Breast epithelium (tissue), 4 donors: ENCODE results near the gene CELF3. TPM values are rescaled to one million over a fixed set of nuclear protein-coding genes. Genes with fewer than 3 reads are reported as not detected.

ENCODE experiments used
- DNase-seq, 2 donors: peaks; one replicate each; pipeline ENCODE4 v3.0.0-alpha.2; 2019; ENCODE audit warnings: low spot score in 2 of 2
- H3K27ac ChIP-seq, 2 donors: fragments of 200-600 bp; sonication (generic) in 1 of 2; one replicate each; pipeline ENCODE4 v1.5.1; 2016 to 2019; ENCODE audit warnings: mild to moderate bottlenecking in 1 of 2
- H3K27me3 ChIP-seq, 2 donors: fragments of 200-600 bp; sonication (generic) in 1 of 2; one replicate each; pipeline versions ENCODE4 v1.5.1 to v1.6.0; 2017 to 2019; ENCODE audit warnings: control low read depth in 1 of 2, mild to moderate bottlenecking in 1 of 2
- H3K36me3 ChIP-seq: fragments of 200-600 bp; one replicate; pipeline ENCODE4 v1.5.1; 2019
- H3K4me1 ChIP-seq, 2 donors: fragments of 200-600 bp; sonication (generic); one replicate each; pipeline ENCODE4 v1.5.1; 2016 to 2019; ENCODE audit warnings: control low read depth in 1 of 2
- H3K4me3 ChIP-seq, 3 donors: fragments of 200-600 bp; sonication (generic); 1 replicate in 2 of 3; 2 replicates in 1 of 3; pipeline ENCODE4 v1.5.1; 2016 to 2019; ENCODE audit warnings: mild to moderate bottlenecking in 3 of 3, moderate library complexity in 2 of 3
- H3K9me3 ChIP-seq, 2 donors: fragments of 200-600 bp; sonication (generic) in 1 of 2; one replicate each; pipeline ENCODE4 v1.5.1; 2016 to 2019; ENCODE audit warnings: control low read depth in 1 of 2
- POLR2A ChIP-seq: fragments of 450-650 bp; IDR thresholded peaks from one replicate; pipeline ENCODE4 v1.6.1; 2016; ENCODE audit warnings: antibody characterized with exemption, mild to moderate bottlenecking, moderate library complexity
- POLR2AphosphoS5 ChIP-seq, 3 donors: sonication (generic); formaldehyde crosslinking; IDR thresholded peaks; one replicate each; pipeline ENCODE4 v1.6.1; 2017; ENCODE audit warnings: antibody characterized with exemption in 3 of 3
- intact Hi-C: fragments of 100-400 bp; cut with DNase I; formaldehyde crosslinking; loops from one replicate; pipeline ENCODE4 v1.15.1; 2023; ENCODE audit warnings: low total_unique reads
- total RNA-seq, 3 donors: library from RNA; depleted of rRNA; stranded (reverse); fragments of >200 nt; gene quantifications; one replicate each; pipeline ENCODE4 v1.1.0, GENCODE V29; 2016
- TF ChIP-seq, protein P1 (sequence below), 3 donors: fragments of 450-650 bp; IDR thresholded peaks; one replicate each; pipeline ENCODE4 v1.5.1; 2016 to 2017; ENCODE audit warnings: antibody characterized with exemption in 3 of 3, mild to moderate bottlenecking in 3 of 3, moderate library complexity in 3 of 3

CELF3 gene
- total RNA-seq, 3 donors from 2014 or later = not detected

DNA sequence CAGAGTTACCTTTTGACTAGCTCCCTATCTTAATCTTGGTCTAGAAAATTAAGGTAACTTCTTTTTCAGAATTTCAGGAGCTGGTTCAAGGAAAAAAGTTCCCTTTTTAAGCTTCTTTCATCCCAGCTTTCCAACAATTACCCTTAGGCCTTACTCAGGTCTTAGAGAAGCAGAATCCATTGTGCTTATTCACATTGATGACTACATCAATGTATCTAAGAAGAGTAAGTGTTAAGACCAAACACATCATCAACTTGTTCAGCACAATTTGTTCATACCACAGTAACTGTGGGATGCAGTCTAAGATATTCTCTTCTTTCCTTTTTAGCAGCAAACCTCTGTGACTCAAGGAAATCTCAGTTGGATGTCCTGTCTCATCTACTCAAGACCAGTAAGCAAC, 42.6 kb upstream of the CELF3 start:
- no peaks in the 10 kb centered on the region for H3K9me3 ChIP-seq
- no peaks in the 10 kb centered on the region for H3K4me1 ChIP-seq
- intact Hi-C loops = no loop called here
- no peaks in the 10 kb centered on the region for H3K27me3 ChIP-seq
- DNase-seq = no peak
- H3K4me3 ChIP-seq = no peak overlapping the region
- H3K27ac ChIP-seq = no peak overlapping the region
- no peaks in the 10 kb centered on the region for H3K36me3 ChIP-seq
- TF ChIP-seq POLR2A = no peak
- no peak for TF ChIP-seq POLR2AphosphoS5 (IDR thresholded peaks at IDR 0.05)
- TF ChIP-seq, protein P1, sequence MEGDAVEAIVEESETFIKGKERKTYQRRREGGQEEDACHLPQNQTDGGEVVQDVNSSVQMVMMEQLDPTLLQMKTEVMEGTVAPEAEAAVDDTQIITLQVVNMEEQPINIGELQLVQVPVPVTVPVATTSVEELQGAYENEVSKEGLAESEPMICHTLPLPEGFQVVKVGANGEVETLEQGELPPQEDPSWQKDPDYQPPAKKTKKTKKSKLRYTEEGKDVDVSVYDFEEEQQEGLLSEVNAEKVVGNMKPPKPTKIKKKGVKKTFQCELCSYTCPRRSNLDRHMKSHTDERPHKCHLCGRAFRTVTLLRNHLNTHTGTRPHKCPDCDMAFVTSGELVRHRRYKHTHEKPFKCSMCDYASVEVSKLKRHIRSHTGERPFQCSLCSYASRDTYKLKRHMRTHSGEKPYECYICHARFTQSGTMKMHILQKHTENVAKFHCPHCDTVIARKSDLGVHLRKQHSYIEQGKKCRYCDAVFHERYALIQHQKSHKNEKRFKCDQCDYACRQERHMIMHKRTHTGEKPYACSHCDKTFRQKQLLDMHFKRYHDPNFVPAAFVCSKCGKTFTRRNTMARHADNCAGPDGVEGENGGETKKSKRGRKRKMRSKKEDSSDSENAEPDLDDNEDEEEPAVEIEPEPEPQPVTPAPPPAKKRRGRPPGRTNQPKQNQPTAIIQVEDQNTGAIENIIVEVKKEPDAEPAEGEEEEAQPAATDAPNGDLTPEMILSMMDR (IDR thresholded peaks at IDR 0.05) = no peak

DNA sequence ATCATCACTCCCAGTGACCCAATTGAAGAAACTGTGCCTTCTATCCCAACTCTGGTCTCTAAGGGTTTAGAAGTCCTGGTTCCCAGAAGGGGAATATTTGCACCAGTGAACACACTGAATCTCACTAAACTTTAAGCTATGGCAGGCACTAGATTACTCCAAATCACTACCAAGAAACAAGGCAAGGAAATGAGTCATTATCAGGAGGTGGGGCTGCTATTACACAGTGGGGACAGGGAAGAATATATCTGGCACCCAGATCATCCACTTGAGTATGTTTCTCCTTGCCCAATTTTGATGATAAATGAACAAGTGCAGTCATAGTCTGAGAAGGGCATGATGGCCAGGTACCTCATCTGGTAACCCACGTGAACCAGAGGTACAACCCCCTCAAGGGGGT, 39.7 kb upstream of the CELF3 start:
- DNase-seq = no peak
- Histone ChIP-seq H3K4me3 (no peak overlapping the region), H3K9me3 (no peaks in the 10 kb centered on the region), H3K27me3 (no peaks in the 10 kb centered on the region), H3K36me3 (no peaks in the 10 kb centered on the region), H3K4me1 (no peaks in the 10 kb centered on the region), H3K27ac (no peak overlapping the region)
- TF ChIP-seq POLR2A (no peak), POLR2AphosphoS5 (IDR thresholded peaks at IDR 0.05) (no peak)
- TF ChIP-seq, protein P1 (IDR thresholded peaks at IDR 0.05) = no peak
- intact Hi-C loops = no loop called here

DNA sequence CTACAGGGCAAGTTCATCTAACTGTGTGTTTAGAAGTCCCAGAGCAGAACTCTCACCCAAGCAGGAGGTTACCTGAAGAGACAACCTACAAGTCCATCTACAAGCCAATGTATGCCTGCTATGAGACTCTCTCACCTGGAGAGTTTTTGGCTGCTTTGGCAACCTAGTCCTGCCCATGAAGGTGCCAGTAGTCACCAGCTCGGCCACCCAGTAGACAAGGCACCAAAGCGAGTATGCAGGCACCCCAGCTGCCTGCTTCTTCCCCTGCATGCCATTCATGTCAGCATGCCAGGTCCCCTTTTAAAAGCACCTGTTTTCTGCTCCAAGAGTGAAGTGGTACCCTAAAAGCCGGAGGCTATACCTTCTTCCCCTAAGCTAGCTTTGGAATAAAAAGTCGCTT, 24.9 kb upstream of the CELF3 start:
- Histone ChIP-seq H3K4me3 (no peak overlapping the region), H3K27ac (no peak overlapping the region), H3K36me3 (no peaks in the 10 kb centered on the region), H3K4me1 (no peaks in the 10 kb centered on the region), H3K9me3 (peaks cover 7 to 9% of the 10 kb centered on the region in 2 donors), H3K27me3 (no peaks in the 10 kb centered on the region)
- intact Hi-C loops = loop anchor here (2.0 kb wide), 1 partner anchor 157 kb away; no protein-coding TSS in a partner anchor
- TF ChIP-seq POLR2AphosphoS5 (IDR thresholded peaks at IDR 0.05) = no peak
- TF ChIP-seq, protein P1 (IDR thresholded peaks at IDR 0.05) = no peak
- TF ChIP-seq POLR2A = no peak
- no peak for DNase-seq

DNA sequence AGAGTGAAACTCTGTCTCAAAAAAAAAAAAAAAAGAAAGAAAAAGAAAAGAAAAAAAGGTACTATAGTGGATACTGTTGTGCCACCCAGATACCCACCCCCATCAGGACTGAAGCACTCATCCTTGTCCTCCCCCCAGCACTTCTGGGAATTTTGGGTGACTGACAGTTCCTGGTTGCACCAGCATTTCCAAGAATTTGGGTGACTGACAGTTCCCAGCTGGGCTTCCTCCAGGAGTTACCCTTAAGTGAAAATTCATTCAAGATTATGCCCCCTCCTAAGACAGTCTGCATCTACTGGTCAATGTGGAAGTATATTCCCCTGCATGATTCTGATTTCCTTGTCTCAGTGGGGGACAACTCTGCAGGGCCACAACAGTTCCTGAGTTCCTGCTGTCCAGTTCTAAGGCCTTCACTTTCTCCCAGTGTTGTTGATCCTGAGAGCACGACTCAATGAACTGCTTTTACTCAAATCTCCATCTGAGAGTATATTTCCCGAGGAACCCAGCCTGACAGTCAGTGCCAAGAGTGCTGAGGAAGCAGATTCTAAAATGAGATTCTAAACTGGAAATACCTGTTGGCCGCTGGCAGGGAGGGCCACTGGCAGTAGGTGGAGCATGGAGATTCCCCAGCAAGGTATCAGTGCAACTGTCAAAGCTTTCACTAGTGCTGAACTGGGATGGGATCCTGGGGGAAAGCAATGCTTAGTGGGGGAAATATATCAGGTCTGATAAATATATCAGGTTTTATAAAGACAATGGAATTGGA, 23.2 kb upstream of the CELF3 start:
- no peaks in the 10 kb centered on the region for H3K4me1 ChIP-seq
- H3K36me3 ChIP-seq = no peaks in the 10 kb centered on the region
- intact Hi-C loops = loop anchor here (2.0 kb wide), 1 partner anchor 155 kb away; no protein-coding TSS in a partner anchor
- DNase-seq = peak; percentile 72 to 83
- H3K27ac ChIP-seq = peak overlapping the region; percentile 56 to 57
- H3K27me3 ChIP-seq = no peaks in the 10 kb centered on the region
- peaks cover 7 to 9% of the 10 kb centered on the region in 2 donors for H3K9me3 ChIP-seq
- TF ChIP-seq, protein P1 (IDR thresholded peaks at IDR 0.05) = peak in 1 of 3 donors; percentile 7
- TF ChIP-seq POLR2AphosphoS5 (IDR thresholded peaks at IDR 0.05) = peak in 2 of 3 donors; percentile 18 to 62
- TF ChIP-seq POLR2A = no peak
- peak overlapping the region in 1 of 3 donors; percentile 7 for H3K4me3 ChIP-seq

DNA sequence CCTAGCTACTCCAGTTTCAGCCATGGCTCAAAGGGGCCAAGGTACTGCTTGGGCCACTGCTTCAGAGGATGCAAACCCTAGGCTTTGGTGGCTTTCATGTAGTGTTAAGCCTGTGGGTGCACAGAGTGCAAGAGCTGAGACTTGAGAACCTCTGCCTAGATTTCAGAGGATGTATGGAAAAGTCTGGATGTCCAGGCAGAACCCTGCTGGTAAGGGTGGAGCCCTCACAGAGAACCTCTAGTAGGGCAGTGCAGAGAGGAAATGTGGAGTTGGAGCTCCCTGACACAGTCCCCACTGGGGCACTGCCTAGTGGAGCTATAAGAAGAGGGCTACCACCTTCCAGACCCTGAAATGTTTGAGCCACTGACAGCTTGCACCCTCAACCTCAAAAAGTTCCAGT, 20.9 kb upstream of the CELF3 start:
- Histone ChIP-seq H3K4me3 (no peak overlapping the region), H3K4me1 (no peaks in the 10 kb centered on the region)
- intact Hi-C loops = no loop called here

More for the DNA sequence above, 20.9 kb upstream of the CELF3 start:
- H3K9me3 ChIP-seq = peaks cover 7 to 9% of the 10 kb centered on the region in 2 donors
- no peak for DNase-seq
- no peak overlapping the region for H3K27ac ChIP-seq
- H3K27me3 ChIP-seq = no peaks in the 10 kb centered on the region
- TF ChIP-seq POLR2A = no peak
- no peak for TF ChIP-seq POLR2AphosphoS5 (IDR thresholded peaks at IDR 0.05)
- TF ChIP-seq, protein P1 (IDR thresholded peaks at IDR 0.05) = no peak
- no peaks in the 10 kb centered on the region for H3K36me3 ChIP-seq
